Astrocyte (in vitro differentiated cells and primary cell): ENCODE data around the gene HMGXB3.

Experiments used
- CTCF ChIP-seq: IDR thresholded peaks from 2 replicates; pipeline ENCODE4 v1.5.1; 2011; ENCODE audit warnings: low read depth, mild to moderate bottlenecking, inconsistent platforms, low read length, moderate library complexity; ENCODE audit not compliant: insufficient read depth
- EZH2 ChIP-seq: IDR thresholded peaks from 2 replicates; pipeline ENCODE4 v1.6.1; 2012; ENCODE audit warnings: mild to moderate bottlenecking, low read length, inconsistent platforms; ENCODE audit not compliant: insufficient read depth

GRCh38 chr5:150081541-150082283 is 81.2 kb downstream of the HMGXB3 start:
- no peak for TF ChIP-seq EZH2
- TF ChIP-seq CTCF, result no peak
